Activated CD4-positive, alpha-beta T cell treated with anti-CD3 and anti-CD28 coated beads, Interleukin-2, amount 50 U/mL, for 4 hours (primary cell): ENCODE results near the gene ARHGEF37.

Experiments
- DNase-seq, 2 experiments: peaks; one replicate each; pipeline ENCODE4 v3.0.0-alpha.2; 2020

The ARHGEF37 gene

DNA sequence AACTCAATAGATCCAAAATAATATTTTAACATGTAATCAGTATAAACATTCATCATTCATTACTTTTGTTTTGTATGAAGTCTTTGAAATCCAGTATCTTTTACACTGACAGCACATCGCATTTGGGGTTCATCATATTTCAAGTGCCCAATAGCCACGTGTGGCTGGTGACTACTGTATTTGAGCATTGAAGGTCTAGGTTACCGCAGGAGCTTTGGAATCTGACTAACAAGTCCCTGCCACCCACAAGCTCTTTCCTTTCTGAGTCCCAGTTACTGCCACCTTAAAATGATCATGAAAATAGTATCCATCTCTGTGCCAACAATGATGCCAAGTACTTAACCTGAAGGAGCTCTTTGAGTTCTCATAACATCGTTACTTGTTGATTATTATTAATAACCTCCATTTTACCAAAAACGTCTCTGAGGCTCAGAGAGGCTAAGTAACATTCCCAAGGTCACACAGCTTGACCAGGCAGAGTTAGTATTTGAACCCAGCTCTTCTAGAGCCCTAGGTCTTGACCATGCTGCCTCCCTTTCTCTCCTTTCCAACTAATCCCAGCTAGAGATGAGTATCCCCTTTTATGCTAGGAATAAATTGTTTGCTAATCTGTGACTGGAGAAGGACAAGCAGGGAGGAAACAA is 24.2 kb downstream of the ARHGEF37 start:
- DNase-seq: no peak

DNA sequence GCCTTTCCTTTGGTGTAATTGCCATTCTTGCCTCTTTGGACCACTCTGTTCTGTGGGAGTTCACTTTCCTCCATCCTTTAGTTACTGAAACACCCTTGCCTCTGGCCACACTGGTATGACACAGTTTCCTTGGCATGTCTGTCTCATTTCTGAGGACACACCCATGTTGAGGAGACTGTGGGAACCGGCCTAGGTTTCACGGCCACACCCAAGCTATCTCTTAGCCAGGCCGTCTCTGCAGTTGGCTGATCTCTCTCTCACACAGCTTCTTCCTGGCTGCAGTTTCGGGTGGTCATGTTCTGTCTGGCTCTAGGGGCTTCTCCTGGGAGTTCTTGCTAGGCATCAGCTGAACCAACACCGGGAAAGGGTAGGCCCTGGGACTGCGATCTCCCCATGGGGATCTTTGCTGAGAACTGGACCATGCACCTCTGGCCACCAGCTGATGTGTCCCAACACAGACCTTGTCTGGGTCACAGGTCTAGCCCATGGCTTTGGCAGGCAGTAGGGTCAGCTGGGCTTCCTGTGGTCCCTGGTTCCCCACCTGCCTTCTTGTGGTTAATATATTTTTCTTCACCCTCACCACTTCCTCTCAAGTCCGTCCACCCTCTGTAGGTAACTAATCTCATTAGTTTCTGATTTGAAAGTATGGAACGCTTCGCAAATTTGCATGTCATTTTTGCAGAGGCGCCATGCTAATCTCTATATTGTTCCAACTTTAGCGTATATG is 24.9 kb downstream of the ARHGEF37 start:
- DNase-seq: no peak

DNA sequence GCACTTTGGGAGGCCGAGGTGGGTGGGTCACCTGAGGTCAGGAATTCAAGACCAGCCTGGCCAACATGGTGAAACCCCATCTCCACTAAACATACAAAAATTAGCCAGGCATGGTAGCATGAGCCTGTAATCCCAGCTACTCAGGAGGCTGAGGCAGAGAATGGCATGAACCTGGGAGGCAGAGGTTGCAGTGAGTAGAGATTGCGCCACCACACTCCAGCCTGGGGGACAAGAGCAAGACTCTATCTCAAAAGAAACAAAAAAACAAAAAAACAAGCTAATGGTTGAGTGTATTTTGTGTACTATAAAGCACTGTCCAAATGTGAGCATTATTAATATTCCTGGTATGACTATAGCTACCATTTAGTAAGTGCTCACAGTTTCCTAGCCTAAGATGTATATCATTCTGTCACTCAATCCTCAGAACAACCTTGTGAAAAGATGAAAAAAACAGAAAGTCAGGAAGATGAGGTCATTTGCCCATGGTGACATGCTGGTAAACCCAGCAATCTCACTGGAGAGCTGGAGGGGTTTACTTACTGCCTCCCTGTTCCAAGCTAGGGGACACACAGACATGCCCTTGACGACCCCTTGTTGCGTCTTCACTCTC is 27.7 kb downstream of the ARHGEF37 start:
- DNase-seq: no peak

DNA sequence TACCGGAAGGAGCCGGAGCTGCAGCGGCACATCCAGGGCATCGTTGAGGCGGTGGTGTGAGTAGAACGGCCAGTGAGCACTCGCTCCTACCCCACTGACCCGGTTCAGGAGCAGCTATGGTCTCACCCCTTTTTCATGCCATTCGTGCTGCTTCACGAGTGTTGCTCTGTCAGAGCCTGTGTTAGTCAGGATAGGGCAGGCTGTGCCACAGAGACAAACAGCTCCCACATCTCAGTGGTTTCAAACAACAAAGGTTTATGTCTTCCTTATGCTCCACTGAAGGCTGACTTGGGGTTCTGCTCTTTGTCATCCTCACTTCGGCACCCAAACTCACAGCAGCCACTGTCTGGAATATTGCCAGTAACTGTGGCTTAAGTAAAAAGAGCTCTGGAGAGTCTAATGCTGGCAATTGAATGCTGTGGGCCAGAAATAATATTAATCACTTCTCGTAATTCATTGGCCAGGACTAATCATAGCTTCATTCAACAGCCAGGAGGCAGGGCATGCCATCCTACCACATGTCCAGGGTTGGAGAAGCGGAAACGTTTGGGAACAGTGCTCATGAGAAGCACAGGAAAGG is 28.4 kb downstream of the ARHGEF37 start:
- no peak for DNase-seq

GRCh38 chr5:149610589-149611255 is 29.4 kb downstream of the ARHGEF37 start:
- no peak for DNase-seq

DNA sequence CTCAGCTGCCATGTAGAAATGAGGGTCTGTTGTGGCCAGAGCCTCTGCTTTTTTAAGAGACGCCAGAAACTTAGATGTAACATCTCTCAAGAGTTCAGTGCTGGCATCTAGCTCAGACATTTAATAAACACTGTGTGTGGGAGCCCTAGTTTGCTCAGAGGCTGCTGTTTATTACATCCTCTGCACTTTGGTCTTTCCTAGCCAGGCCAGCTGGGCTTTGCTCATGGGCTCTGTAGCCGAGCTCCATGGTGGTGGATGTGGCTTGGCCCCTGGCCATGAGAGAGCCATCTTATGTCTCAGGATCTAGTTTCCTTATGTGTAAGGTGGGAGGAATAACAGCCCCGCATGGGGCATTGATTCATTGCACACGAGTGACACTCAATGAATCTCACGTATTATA is 30.0 kb downstream of the ARHGEF37 start:
- DNase-seq: no peak

- DNase-seq: no peak
These were observed 33.0 kb downstream of the ARHGEF37 start for GRCh38 chr5:149614034-149614907.

GRCh38 chr5:149615976-149616375 is 34.7 kb downstream of the ARHGEF37 start:
- no peak for DNase-seq

- no peak for DNase-seq
These were observed 35.5 kb downstream of the ARHGEF37 start for GRCh38 chr5:149616727-149617285.

GRCh38 chr5:149617760-149618306 is 36.5 kb downstream of the ARHGEF37 start:
- DNase-seq: no peak

- no peak for DNase-seq
These were observed 37.4 kb downstream of the ARHGEF37 start for GRCh38 chr5:149618581-149619248.

GRCh38 chr5:149621415-149622098 is 40.3 kb downstream of the ARHGEF37 start:
- no peak for DNase-seq

DNA sequence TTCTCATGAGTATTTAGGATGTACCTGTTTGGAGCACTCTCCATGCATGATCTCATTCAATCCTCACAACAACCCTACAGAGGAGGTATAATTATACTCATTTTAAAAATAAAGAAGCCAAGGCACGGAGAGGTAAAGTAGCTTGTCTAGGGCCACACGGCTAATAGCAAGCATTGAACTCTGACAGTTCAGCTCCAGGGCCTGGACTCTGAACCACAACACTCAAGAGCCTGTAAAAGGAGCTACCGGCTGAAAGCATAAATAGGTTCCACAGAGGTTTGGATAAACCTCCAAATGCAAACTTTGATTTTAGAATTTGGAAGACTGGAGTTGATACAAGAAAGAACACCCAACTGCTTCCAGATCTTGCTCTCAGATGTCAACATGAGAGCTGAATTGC is 41.2 kb downstream of the ARHGEF37 start:
- no peak for DNase-seq

DNA sequence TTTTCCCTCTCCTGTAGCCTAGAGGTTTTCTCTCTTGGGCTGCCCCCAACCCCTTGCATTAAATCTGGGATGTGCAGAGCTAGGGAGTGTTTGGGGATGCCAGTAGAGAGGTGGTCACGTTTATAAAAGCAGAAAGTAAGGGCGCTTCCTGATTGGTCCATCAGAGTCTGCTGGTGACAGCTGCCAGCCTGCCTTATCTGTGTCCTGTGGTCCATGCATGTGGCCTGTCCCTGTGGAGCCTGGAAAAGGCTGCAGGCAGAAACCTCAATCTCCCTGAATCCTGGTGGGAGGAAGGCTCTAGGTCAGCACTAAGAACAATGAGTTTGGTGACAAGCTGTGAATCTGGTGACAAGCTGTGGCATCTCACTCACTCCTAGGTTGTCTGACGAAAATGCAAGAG is 42.2 kb downstream of the ARHGEF37 start:
- DNase-seq: no peak

GRCh38 chr5:149627070-149627469 is 45.8 kb downstream of the ARHGEF37 start:
- DNase-seq: no peak

DNA sequence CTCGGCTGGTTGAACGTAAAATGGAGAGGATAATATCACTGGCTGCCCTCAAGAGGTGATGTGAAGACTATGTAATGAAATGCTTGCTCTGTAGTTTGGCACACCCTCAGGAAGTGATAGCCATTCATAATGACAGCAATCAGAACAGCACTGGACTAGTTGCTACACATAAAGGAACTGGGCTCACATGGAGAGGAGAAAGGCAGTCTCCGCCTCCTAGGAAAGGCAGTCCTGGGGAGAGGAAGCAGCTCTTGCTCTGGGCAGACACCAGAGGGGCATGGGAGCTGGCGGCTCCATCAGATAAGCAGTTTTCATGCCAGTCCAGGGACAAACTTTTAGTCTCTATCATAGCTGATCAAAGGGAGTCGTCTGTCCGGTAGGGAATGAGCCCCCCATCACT is 46.9 kb downstream of the ARHGEF37 start:
- no peak for DNase-seq

- no peak for DNase-seq
These were observed 47.6 kb downstream of the ARHGEF37 start for GRCh38 chr5:149628846-149629388.

DNA sequence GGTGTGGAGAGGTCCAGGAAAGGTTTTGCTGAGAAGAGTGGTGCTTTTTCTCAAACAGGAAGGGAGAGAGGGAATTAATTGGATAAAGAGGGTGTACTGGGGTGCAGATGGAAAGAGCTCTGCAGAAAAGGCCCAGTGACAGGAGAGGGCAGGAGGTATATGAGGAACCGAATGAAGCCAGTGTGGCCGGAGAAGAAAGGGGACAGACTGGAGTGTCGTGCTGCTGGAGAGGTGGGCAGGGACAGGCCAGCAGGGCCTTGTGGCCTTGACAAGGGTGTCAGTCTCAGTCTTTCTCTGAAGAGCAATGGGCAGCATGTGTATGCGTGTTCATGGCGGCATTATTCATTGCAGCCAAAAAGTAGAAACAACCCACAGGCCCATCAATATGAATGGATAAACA is 48.1 kb downstream of the ARHGEF37 start:
- DNase-seq: no peak

GRCh38 chr5:149630337-149630736 is 49.0 kb downstream of the ARHGEF37 start:
- no peak for DNase-seq

DNA sequence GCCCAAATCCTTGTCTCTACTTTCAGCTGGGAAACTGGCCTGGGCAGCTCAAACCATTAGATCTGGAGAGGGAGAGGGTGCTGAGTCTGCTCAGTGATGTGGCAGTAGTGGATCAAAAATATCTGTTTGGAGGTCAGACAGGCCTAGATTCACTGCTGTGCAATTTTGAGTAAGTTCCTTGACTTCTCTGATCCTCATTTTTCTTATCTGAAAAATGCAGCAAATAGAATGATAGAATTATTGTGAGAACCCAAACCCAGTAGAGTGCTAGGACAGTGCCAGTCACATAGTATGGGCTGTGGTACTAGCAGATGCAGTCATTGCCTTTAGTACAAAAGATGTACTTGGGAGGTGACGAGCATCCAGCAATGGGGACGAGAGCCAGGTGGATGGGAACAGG is 50.2 kb downstream of the ARHGEF37 start:
- DNase-seq: no peak
